H1 (cell line): ENCODE measurements around the gene PNISR. TPM values are rescaled to one million over a fixed set of nuclear protein-coding genes. Genes with fewer than 3 reads are reported as not detected.
A peak's percentile ranks its signal among the peaks of the same experiment; 100 is the strongest.

Experiments used
- CREB1 ChIP-seq: IDR thresholded peaks from 2 replicates; pipeline ENCODE4 v1.6.1; 2012; ENCODE audit warnings: inconsistent platforms
- KDM4A ChIP-seq: IDR thresholded peaks from one replicate; pipeline ENCODE4 v1.7.1; 2012; ENCODE audit warnings: low read depth, mild to moderate bottlenecking, moderate library complexity, low read length, inconsistent platforms; ENCODE audit not compliant: severe bottlenecking
- SAP30 ChIP-seq: fragments of 300-600 bp; sonication (generic); IDR thresholded peaks from 2 replicates; pipeline ENCODE4 v1.7.1; 2012; ENCODE audit warnings: low read length, moderate library complexity, mild to moderate bottlenecking, inconsistent platforms; ENCODE audit not compliant: insufficient read depth, insufficient replicate concordance
- SUZ12 ChIP-seq: fragments of 200-600 bp; sonication (generic); IDR thresholded peaks from 2 replicates; pipeline ENCODE4 v1.6.1; 2012; ENCODE audit warnings: mild to moderate bottlenecking, inconsistent platforms, low read length, moderate library complexity, mixed read lengths
- YY1 ChIP-seq: IDR thresholded peaks from 2 replicates; pipeline ENCODE4 v1.6.1; 2011; ENCODE audit warnings: low read depth, mild to moderate bottlenecking, low read length
- polyA plus RNA-seq, 7 experiments: library from polyadenylated mRNA; depleted of rRNA in 3 of 7; stranded (reverse) in 5 of 7; unstranded in 2 of 7; fragments of >200 nt in 5 of 7; fragments of 200-250 nt in 2 of 7; gene quantifications; 1 replicate in 5 of 7; 2 replicates in 1 of 7; 4 replicates in 1 of 7; pipeline versions ENCODE4 v1.2.1 to v1.2.3, GENCODE V29; 2011 to 2013; ENCODE audit warnings: missing spikeins in 2 of 7, mixed read lengths in 2 of 7
- total RNA-seq: library from RNA; stranded (reverse); fragmentation: NEBNext Ultra II Directional; extraction: Animal tissue kit (Norgen Biotek cat#: 25700); gene quantifications from 2 replicates; pipeline ENCODE4 v1.2.1, GENCODE V29; 2021

The PNISR gene
- total and polyA plus RNA-seq, 2 of the 8 experiments (the other 6 are each of a cell fraction or from before 2014, with no cell fraction given) = 41.1 to 134 TPM

- no peak for TF ChIP-seq SUZ12
- TF ChIP-seq KDM4A = no peak
- peak; percentile 55 for TF ChIP-seq CREB1
- TF ChIP-seq SAP30 = no peak
- TF ChIP-seq YY1 = peak; percentile 99
- TF ChIP-seq, all 59 proteins: peak for 22
Observed at GRCh38 chr6:99424761-99425646, at the start of gene PNISR (continued).
